H1 (cell line): ENCODE measurements around the gene FARP2. TPM values are rescaled to one million over a fixed set of nuclear protein-coding genes. Genes with fewer than 3 reads are reported as not detected.

Experiments
- CEBPB ChIP-seq: IDR thresholded peaks from 2 replicates; pipeline ENCODE4 v1.6.1; 2012; ENCODE audit warnings: low read depth, low read length
- CTBP2 ChIP-seq: IDR thresholded peaks from 2 replicates; pipeline ENCODE4 v1.7.0; 2011; ENCODE audit warnings: borderline replicate concordance, mild to moderate bottlenecking, moderate library complexity, mixed read lengths, low read length; ENCODE audit not compliant: insufficient read depth, insufficient read length
- polyA plus RNA-seq, 7 experiments: library from polyadenylated mRNA; depleted of rRNA in 3 of 7; stranded (reverse) in 5 of 7; unstranded in 2 of 7; fragments of >200 nt in 5 of 7; fragments of 200-250 nt in 2 of 7; gene quantifications; 1 replicate in 5 of 7; 2 replicates in 1 of 7; 4 replicates in 1 of 7; pipeline versions ENCODE4 v1.2.1 to v1.2.3, GENCODE V29; 2011 to 2013; ENCODE audit warnings: missing spikeins in 2 of 7, mixed read lengths in 2 of 7
- total RNA-seq: library from RNA; stranded (reverse); fragmentation: NEBNext Ultra II Directional; extraction: Animal tissue kit (Norgen Biotek cat#: 25700); gene quantifications from 2 replicates; pipeline ENCODE4 v1.2.1, GENCODE V29; 2021

The FARP2 gene
- total and polyA plus RNA-seq, 2 of the 8 experiments (the other 6 are each of a cell fraction or from before 2014, with no cell fraction given): 12.4 to 33.4 TPM

- no peak for TF ChIP-seq CTBP2
- TF ChIP-seq CEBPB: no peak
Observed at GRCh38 chr2:241352227-241352626, 3.9 kb upstream of the FARP2 start (continued).
